ENCODE measurements around the gene HLA-DRB1. TPM values are rescaled to one million over a fixed set of nuclear protein-coding genes. Genes with fewer than 3 reads are reported as not detected.

HLA-DRB1 gene
- total and polyA plus RNA-seq, 2 experiments from 2014 or later = 0.38 to 1.5 TPM

- H3K4me3 Mint-ChIP-seq = no peak overlapping the region
- Histone ChIP-seq H2AFZ (no peak overlapping the region), H4K20me1 (replicated peaks; ENCODE audit: insufficient read depth) (no peaks in the 10 kb centered on the region), H3K79me2 (replicated peaks; ENCODE audit: insufficient read depth) (no peaks in the 10 kb centered on the region), H3K4me3 (no peak overlapping the region), H3K27ac (ENCODE audit: low read depth) (no peak overlapping the region), H3K27me3 (ENCODE audit: insufficient read depth) (no peaks in the 10 kb centered on the region), H3K9me2 (ENCODE audit: insufficient read depth) (no peaks in the 10 kb centered on the region), H3K4me1 (ENCODE audit: insufficient read depth) (peaks cover 7% of the 10 kb centered on the region; the same call in 1 of the 2 replicates), H3F3A (replicated peaks; ENCODE audit: low read depth) (no peaks in the 10 kb centered on the region), H3K36me3 (ENCODE audit: insufficient read depth) (no peaks in the 10 kb centered on the region), H3K4me2 (no peak overlapping the region)
- H3K4me1 Mint-ChIP-seq = peaks cover 16% of the 10 kb centered on the region
- no peak overlapping the region for H3K27ac Mint-ChIP-seq
- peaks cover 2% of the 10 kb centered on the region for H3K27me3 Mint-ChIP-seq (ENCODE audit: insufficient read depth, low read depth, poor library complexity)
- no peak for DNase-seq (ENCODE audit: low spot score)
- TF ChIP-seq REST (IDR thresholded peaks at IDR 0.05; ENCODE audit: unreplicated experiment) (no peak), ZNF114 (CRISPR knock-in tag; IDR thresholded peaks at IDR 0.05) (no peak), ZNF331 (CRISPR knock-in tag; IDR thresholded peaks at IDR 0.05; ENCODE audit: low read depth) (no peak)
- no peaks in the 10 kb centered on the region for H3K36me3 Mint-ChIP-seq (ENCODE audit: low read depth)
- ATAC-seq = no peak
- H3K9me3 Mint-ChIP-seq = no peaks in the 10 kb centered on the region
Measured at GRCh38 chr6:32638532-32639219, 49.0 kb upstream of the HLA-DRB1 start.

- H3F3A ChIP-seq (replicated peaks; ENCODE audit: low read depth) = no peaks in the 10 kb centered on the region
- H3K27me3 ChIP-seq (ENCODE audit: insufficient read depth) = no peaks in the 10 kb centered on the region
- Mint-ChIP-seq H3K4me1 (peaks cover 13% of the 10 kb centered on the region), H3K27ac (no peak overlapping the region), H3K27me3 (ENCODE audit: insufficient read depth, low read depth, poor library complexity) (peaks cover 2% of the 10 kb centered on the region), H3K4me3 (no peak overlapping the region), H3K9me3 (no peaks in the 10 kb centered on the region), H3K36me3 (ENCODE audit: low read depth) (no peaks in the 10 kb centered on the region)
- H3K4me1 ChIP-seq (ENCODE audit: insufficient read depth) = peaks cover 7% of the 10 kb centered on the region; the same call in 1 of the 2 replicates
- no peak overlapping the region for H3K4me2 ChIP-seq
- no peak overlapping the region for H2AFZ ChIP-seq
- no peak overlapping the region for H3K27ac ChIP-seq (ENCODE audit: low read depth)
- H3K79me2 ChIP-seq (replicated peaks; ENCODE audit: insufficient read depth) = no peaks in the 10 kb centered on the region
- DNase-seq (ENCODE audit: low spot score) (no peak), ATAC-seq (no peak)
- no peaks in the 10 kb centered on the region for H3K9me2 ChIP-seq (ENCODE audit: insufficient read depth)
- no peak overlapping the region for H3K4me3 ChIP-seq
- no peaks in the 10 kb centered on the region for H3K36me3 ChIP-seq (ENCODE audit: insufficient read depth)
- no peaks in the 10 kb centered on the region for H4K20me1 ChIP-seq (replicated peaks; ENCODE audit: insufficient read depth)
- TF ChIP-seq ETS1 (IDR thresholded peaks at IDR 0.05) = no peak
- TF ChIP-seq POLR2AphosphoS5 (IDR thresholded peaks at IDR 0.05; ENCODE audit: low read depth) = no peak
- no peak for TF ChIP-seq ZNF462 (CRISPR knock-in tag; IDR thresholded peaks at IDR 0.05)
- no peak for TF ChIP-seq ZNF114 (CRISPR knock-in tag; IDR thresholded peaks at IDR 0.05)
- TF ChIP-seq STAT1 (IDR thresholded peaks at IDR 0.05; ENCODE audit: unreplicated experiment) = no peak
- no peak for TF ChIP-seq NANOG (IDR thresholded peaks at IDR 0.05; ENCODE audit: borderline replicate concordance)
Measured at GRCh38 chr6:32637883-32638282, 48.2 kb upstream of the HLA-DRB1 start.

Measured in GM23338 (cell line).